ENCODE data around the gene ZIC1.

DNA sequence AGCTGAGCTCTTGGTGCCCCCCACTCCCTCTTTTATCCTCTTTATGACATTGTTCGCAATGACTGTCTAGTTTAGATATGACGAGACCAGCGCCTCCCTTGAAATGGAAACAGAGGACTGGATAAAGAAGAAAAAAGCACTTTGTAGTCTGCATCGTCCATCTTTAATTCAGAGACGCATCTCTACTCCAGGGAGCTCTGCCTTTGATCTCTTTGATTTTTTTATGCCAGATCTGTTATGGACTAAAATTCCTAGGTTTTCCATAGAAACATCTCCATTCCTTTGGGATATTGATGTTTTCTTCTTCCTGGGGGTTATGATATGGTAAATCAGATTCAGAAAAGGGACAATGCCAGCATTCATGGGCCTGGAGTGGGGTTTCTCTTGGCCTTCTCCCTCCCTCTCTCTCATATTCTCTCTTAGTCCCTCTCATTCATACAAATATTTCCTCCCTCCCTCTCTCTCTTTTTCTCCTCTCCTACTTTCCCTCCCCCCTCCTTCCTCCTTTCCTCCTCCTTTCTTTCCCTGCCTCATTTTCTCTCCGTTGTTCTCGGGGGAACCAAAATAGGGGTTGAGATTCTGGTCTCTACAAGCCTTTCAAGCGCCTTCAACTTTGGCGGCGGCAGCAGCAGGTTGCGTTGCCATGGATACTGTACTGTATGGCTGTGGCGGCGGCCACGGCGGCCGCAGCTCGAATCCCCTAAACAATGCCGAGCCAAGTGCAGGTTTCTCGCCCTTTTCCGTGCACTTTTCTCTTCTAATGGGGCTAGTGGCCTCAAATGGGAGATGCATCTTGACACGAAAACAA lies 48.3 kb upstream of the ZIC1 start:
- no peak for TF ChIP-seq EP300 (IDR thresholded peaks at IDR 0.05)
- no peak for TF ChIP-seq POLR2A (IDR thresholded peaks at IDR 0.05)
